HEK293 (cell line): ENCODE measurements around the gene MEGF6.

Experiments
- MEIS1 ChIP-seq: sonication (generic); formaldehyde crosslinking; IDR thresholded peaks from 2 replicates; pipeline ENCODE4 v1.8.1; 2022; ENCODE audit warnings: missing genetic modification reagents, mild to moderate bottlenecking, borderline replicate concordance
- YY1 ChIP-seq: fragments of 450-650 bp; formaldehyde crosslinking; IDR thresholded peaks from 2 replicates; pipeline ENCODE4 v1.5.1; 2018; ENCODE audit warnings: missing biosample characterization, missing genetic modification characterization
- ZBTB1 ChIP-seq: fragments of 450-650 bp; formaldehyde crosslinking; IDR thresholded peaks from 2 replicates; pipeline ENCODE4 v1.5.1; 2016; ENCODE audit warnings: missing biosample characterization, missing genetic modification characterization
- ZBTB7A ChIP-seq: fragments of 450-650 bp; formaldehyde crosslinking; IDR thresholded peaks from 2 replicates; pipeline ENCODE4 v1.5.1; 2016; ENCODE audit warnings: low read depth, missing biosample characterization, missing genetic modification characterization
- ZNF140 ChIP-seq: fragments of 450-650 bp; formaldehyde crosslinking; IDR thresholded peaks from 2 replicates; pipeline ENCODE4 v1.5.1; 2016; ENCODE audit warnings: missing biosample characterization, missing genetic modification characterization
- ZNF548 ChIP-seq: fragments of 450-650 bp; formaldehyde crosslinking; IDR thresholded peaks from 2 replicates; pipeline ENCODE4 v1.5.1; 2016; ENCODE audit warnings: missing biosample characterization, missing genetic modification characterization
- TF ChIP-seq, protein P1 (sequence below): fragments of 450-650 bp; formaldehyde crosslinking; IDR thresholded peaks from 2 replicates; pipeline ENCODE4 v1.5.1; 2016; ENCODE audit warnings: missing biosample characterization, missing genetic modification characterization
- TF ChIP-seq, protein P2 (sequence below): fragments of 450-650 bp; formaldehyde crosslinking; IDR thresholded peaks from 2 replicates; pipeline ENCODE4 v1.5.1; 2016; ENCODE audit warnings: missing biosample characterization, missing genetic modification characterization
- TF ChIP-seq, protein P3 (sequence below): fragments of 450-650 bp; formaldehyde crosslinking; IDR thresholded peaks from 2 replicates; pipeline ENCODE4 v1.5.1; 2016; ENCODE audit warnings: missing biosample characterization, missing genetic modification characterization, low read depth

DNA sequence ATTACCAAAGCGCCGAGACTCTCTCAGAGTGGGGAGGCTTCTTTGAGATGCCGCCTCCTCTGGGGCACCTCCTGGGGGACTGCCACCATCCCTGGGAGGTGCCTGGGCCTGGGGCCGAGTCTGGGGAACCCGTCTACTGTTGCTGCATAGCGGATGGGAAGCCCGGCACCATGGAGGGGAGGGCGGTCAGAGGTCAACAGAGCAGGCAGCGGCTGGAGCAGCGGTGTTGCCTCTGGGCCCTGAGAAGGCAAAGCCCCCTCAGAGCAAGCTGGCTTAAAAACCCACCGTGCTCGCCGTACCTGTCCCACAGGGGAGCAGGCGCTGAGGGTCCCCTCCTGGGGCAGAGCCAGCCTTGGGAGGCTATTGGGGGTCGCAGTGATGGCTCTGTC lies 94.8 kb downstream of the MEGF6 start:
- TF ChIP-seq, protein P1, sequence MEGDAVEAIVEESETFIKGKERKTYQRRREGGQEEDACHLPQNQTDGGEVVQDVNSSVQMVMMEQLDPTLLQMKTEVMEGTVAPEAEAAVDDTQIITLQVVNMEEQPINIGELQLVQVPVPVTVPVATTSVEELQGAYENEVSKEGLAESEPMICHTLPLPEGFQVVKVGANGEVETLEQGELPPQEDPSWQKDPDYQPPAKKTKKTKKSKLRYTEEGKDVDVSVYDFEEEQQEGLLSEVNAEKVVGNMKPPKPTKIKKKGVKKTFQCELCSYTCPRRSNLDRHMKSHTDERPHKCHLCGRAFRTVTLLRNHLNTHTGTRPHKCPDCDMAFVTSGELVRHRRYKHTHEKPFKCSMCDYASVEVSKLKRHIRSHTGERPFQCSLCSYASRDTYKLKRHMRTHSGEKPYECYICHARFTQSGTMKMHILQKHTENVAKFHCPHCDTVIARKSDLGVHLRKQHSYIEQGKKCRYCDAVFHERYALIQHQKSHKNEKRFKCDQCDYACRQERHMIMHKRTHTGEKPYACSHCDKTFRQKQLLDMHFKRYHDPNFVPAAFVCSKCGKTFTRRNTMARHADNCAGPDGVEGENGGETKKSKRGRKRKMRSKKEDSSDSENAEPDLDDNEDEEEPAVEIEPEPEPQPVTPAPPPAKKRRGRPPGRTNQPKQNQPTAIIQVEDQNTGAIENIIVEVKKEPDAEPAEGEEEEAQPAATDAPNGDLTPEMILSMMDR (tag by site-specific recombination) = no peak
- TF ChIP-seq ZBTB7A (tag by site-specific recombination) (no peak), ZNF140 (no peak), YY1 (tag by site-specific recombination) (no peak), ZBTB1 (no peak), ZNF548 (tag by site-specific recombination) (no peak), MEIS1 (CRISPR knock-in tag) (no peak)
- TF ChIP-seq, protein P2, sequence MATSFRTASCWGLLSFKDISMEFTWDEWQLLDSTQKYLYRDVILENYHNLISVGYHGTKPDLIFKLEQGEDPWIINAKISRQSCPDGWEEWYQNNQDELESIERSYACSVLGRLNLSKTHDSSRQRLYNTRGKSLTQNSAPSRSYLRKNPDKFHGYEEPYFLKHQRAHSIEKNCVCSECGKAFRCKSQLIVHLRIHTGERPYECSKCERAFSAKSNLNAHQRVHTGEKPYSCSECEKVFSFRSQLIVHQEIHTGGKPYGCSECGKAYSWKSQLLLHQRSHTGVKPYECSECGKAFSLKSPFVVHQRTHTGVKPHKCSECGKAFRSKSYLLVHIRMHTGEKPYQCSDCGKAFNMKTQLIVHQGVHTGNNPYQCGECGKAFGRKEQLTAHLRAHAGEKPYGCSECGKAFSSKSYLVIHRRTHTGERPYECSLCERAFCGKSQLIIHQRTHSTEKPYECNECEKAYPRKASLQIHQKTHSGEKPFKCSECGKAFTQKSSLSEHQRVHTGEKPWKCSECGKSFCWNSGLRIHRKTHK (tag by site-specific recombination) = no peak
- TF ChIP-seq, protein P3, sequence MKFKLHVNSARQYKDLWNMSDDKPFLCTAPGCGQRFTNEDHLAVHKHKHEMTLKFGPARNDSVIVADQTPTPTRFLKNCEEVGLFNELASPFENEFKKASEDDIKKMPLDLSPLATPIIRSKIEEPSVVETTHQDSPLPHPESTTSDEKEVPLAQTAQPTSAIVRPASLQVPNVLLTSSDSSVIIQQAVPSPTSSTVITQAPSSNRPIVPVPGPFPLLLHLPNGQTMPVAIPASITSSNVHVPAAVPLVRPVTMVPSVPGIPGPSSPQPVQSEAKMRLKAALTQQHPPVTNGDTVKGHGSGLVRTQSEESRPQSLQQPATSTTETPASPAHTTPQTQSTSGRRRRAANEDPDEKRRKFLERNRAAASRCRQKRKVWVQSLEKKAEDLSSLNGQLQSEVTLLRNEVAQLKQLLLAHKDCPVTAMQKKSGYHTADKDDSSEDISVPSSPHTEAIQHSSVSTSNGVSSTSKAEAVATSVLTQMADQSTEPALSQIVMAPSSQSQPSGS (tag by site-specific recombination) = no peak
